ENCODE measurements around the gene IL18. TPM values are rescaled to one million over a fixed set of nuclear protein-coding genes. Genes with fewer than 3 reads are reported as not detected.

Gene IL18
- total and polyA plus RNA-seq, 2 experiments from 2014 or later = 0.28 to 1.7 TPM

- no peak for TF ChIP-seq ZNF462 (CRISPR knock-in tag; IDR thresholded peaks at IDR 0.05)
- no peak for TF ChIP-seq ZNF114 (CRISPR knock-in tag; IDR thresholded peaks at IDR 0.05)
- no peak for TF ChIP-seq NANOG (IDR thresholded peaks at IDR 0.05; ENCODE audit: borderline replicate concordance)
- TF ChIP-seq EZH2phosphoT487 (IDR thresholded peaks at IDR 0.05; ENCODE audit: unreplicated experiment) = no peak
- TF ChIP-seq CTCF (conservative IDR thresholded peaks at IDR 0.05; ENCODE audit: low read depth in 2 of 2) = no peak
- TF ChIP-seq EZH2 (IDR thresholded peaks at IDR 0.05; ENCODE audit: low read depth, unreplicated experiment) = no peak
Measured at GRCh38 chr11:112128483-112129121, 35.3 kb downstream of the IL18 start (continued).

GRCh38 chr11:112127056-112127455 is 36.8 kb downstream of the IL18 start:
- no peak overlapping the region for H3K4me3 Mint-ChIP-seq
- no peaks in the 10 kb centered on the region for H3K4me1 ChIP-seq (ENCODE audit: insufficient read depth)
- no peaks in the 10 kb centered on the region for H3K36me3 ChIP-seq (ENCODE audit: insufficient read depth)
- H3F3A ChIP-seq (replicated peaks; ENCODE audit: low read depth) = no peaks in the 10 kb centered on the region
- no peak overlapping the region for H3K4me3 ChIP-seq
- DNase-seq (ENCODE audit: low spot score) = no peak
- no peaks in the 10 kb centered on the region for H4K20me1 ChIP-seq (replicated peaks; ENCODE audit: insufficient read depth)
- H3K9me2 ChIP-seq (ENCODE audit: insufficient read depth) = no peaks in the 10 kb centered on the region
- peaks cover 2% of the 10 kb centered on the region; the same call in 1 of the 3 replicates for H3K9me3 Mint-ChIP-seq
- H3K27me3 Mint-ChIP-seq (ENCODE audit: insufficient read depth, low read depth, poor library complexity) = peaks cover 3% of the 10 kb centered on the region
- H3K27ac ChIP-seq (ENCODE audit: low read depth) = no peak overlapping the region
- no peaks in the 10 kb centered on the region for H3K4me1 Mint-ChIP-seq
- H2AFZ ChIP-seq = no peak overlapping the region
- no peak overlapping the region for H3K4me2 ChIP-seq
- H3K27ac Mint-ChIP-seq = no peak overlapping the region
- H3K27me3 ChIP-seq (ENCODE audit: insufficient read depth) = no peaks in the 10 kb centered on the region
- ATAC-seq = no peak
- H3K79me2 ChIP-seq (replicated peaks; ENCODE audit: insufficient read depth) = no peaks in the 10 kb centered on the region
- no peaks in the 10 kb centered on the region for H3K36me3 Mint-ChIP-seq (ENCODE audit: low read depth)
- TF ChIP-seq NANOG (IDR thresholded peaks at IDR 0.05; ENCODE audit: borderline replicate concordance) (no peak), REST (IDR thresholded peaks at IDR 0.05; ENCODE audit: unreplicated experiment) (no peak), EZH2 (IDR thresholded peaks at IDR 0.05; ENCODE audit: low read depth, unreplicated experiment) (no peak)

All from GM23338 (cell line).